Endothelial cell of umbilical vein (primary cell): ENCODE measurements around the gene MECP2.

ENCODE experiments used
- EZH2 ChIP-seq: IDR thresholded peaks from 2 replicates; pipeline ENCODE4 v1.6.1; 2012; ENCODE audit warnings: borderline replicate concordance, low read depth, mild to moderate bottlenecking, moderate library complexity, low read length, inconsistent platforms; ENCODE audit not compliant: severe bottlenecking
- FOS ChIP-seq: IDR thresholded peaks from 2 replicates; pipeline ENCODE4 v1.6.1; 2011; ENCODE audit warnings: mild to moderate bottlenecking, low read length, moderate library complexity, borderline replicate concordance; ENCODE audit not compliant: insufficient read depth
- GATA2 ChIP-seq: IDR thresholded peaks from 2 replicates; pipeline ENCODE4 v1.7.0; 2011; ENCODE audit warnings: low read depth, mild to moderate bottlenecking, moderate library complexity, mixed read lengths, low read length; ENCODE audit not compliant: insufficient read length, insufficient read depth
- JUN ChIP-seq: IDR thresholded peaks from 2 replicates; pipeline ENCODE4 v1.6.1; 2011; ENCODE audit warnings: borderline replicate concordance, low read depth; ENCODE audit not compliant: insufficient read length, insufficient read depth
- MYC ChIP-seq: IDR thresholded peaks from one replicate; pipeline ENCODE4 v1.6.1; 2011; ENCODE audit warnings: mild to moderate bottlenecking, low read depth, low read length
- POLR2A ChIP-seq: IDR thresholded peaks from 2 replicates; pipeline ENCODE4 v1.6.1; 2012; ENCODE audit warnings: low read depth, mild to moderate bottlenecking, control low read depth, low read length
- POLR2AphosphoS5 ChIP-seq: IDR thresholded peaks from 2 replicates; pipeline ENCODE4 v1.6.1; 2012; ENCODE audit warnings: low read depth, mild to moderate bottlenecking, control low read depth, low read length, moderate library complexity; ENCODE audit not compliant: insufficient read depth
- TF ChIP-seq, protein P1 (sequence below), 2 donors: IDR thresholded peaks; 1 replicate in 1 of 2; 2 replicates in 1 of 2; pipeline ENCODE4 v1.5.1; 2011; ENCODE audit warnings: low read length in 2 of 2, mild to moderate bottlenecking in 2 of 2, moderate library complexity in 2 of 2, control low read depth in 1 of 2, inconsistent platforms in 1 of 2, low read depth in 1 of 2; ENCODE audit not compliant: insufficient read depth in 1 of 2; ENCODE audit errors: extremely low read depth in 1 of 2
- TF ChIP-seq, protein P2 (sequence below): IDR thresholded peaks from 2 replicates; pipeline ENCODE4 v1.6.1; 2011; ENCODE audit not compliant: insufficient read depth, insufficient read length

DNA sequence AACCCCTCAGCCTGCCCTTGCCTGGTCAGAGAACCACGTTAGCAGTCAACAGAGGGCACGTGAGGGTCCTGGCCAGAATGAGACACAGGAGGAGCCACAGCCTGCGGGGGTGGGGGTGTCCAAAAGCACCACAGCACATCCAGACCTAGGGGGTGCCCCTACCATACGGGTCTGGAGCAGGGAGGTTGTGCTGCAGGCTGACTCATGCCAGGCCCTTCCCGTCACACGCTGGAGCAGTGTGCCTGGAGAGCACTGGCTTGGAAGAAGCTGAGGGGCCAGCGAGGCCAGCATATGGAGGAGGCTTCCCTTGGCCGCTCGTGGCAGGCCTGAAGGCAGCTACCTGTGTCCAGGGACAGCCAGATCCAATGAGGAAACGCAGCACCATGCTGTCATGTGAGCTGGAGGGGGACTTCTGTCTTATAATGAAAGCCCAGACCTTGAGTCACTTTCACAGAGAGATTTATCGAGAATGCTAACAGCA lies 76.3 kb downstream of the MECP2 start:
- TF ChIP-seq, protein P1, sequence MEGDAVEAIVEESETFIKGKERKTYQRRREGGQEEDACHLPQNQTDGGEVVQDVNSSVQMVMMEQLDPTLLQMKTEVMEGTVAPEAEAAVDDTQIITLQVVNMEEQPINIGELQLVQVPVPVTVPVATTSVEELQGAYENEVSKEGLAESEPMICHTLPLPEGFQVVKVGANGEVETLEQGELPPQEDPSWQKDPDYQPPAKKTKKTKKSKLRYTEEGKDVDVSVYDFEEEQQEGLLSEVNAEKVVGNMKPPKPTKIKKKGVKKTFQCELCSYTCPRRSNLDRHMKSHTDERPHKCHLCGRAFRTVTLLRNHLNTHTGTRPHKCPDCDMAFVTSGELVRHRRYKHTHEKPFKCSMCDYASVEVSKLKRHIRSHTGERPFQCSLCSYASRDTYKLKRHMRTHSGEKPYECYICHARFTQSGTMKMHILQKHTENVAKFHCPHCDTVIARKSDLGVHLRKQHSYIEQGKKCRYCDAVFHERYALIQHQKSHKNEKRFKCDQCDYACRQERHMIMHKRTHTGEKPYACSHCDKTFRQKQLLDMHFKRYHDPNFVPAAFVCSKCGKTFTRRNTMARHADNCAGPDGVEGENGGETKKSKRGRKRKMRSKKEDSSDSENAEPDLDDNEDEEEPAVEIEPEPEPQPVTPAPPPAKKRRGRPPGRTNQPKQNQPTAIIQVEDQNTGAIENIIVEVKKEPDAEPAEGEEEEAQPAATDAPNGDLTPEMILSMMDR (IDR thresholded peaks at IDR 0.05; ENCODE audit: extremely low read depth in 1 of 2, insufficient read depth in 1 of 2, low read depth in 1 of 2, low read length in 2 of 2) = no peak
- no peak for TF ChIP-seq FOS
- no peak for TF ChIP-seq POLR2AphosphoS5
- TF ChIP-seq MYC = no peak
- TF ChIP-seq POLR2A = no peak
- TF ChIP-seq EZH2 = no peak
- TF ChIP-seq, protein P2, sequence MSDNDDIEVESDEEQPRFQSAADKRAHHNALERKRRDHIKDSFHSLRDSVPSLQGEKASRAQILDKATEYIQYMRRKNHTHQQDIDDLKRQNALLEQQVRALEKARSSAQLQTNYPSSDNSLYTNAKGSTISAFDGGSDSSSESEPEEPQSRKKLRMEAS = no peak
- TF ChIP-seq JUN = no peak
- TF ChIP-seq GATA2 = no peak
